K562 (cell line): ENCODE measurements around the gene EHBP1L1. TPM values are rescaled to one million over a fixed set of nuclear protein-coding genes. Genes with fewer than 3 reads are reported as not detected.

ENCODE experiments used
- C11orf30 ChIP-seq: fragments of 450-650 bp; IDR thresholded peaks from 2 replicates; pipeline ENCODE4 v1.6.1; 2016; ENCODE audit warnings: low read depth, mild to moderate bottlenecking
- MED1 ChIP-seq: sonication (generic); formaldehyde crosslinking; IDR thresholded peaks from 2 replicates; pipeline ENCODE4 v1.8.1; 2023; ENCODE audit warnings: missing genetic modification reagents, borderline replicate concordance
- MEF2A ChIP-seq: IDR thresholded peaks from 2 replicates; pipeline ENCODE4 v1.6.1; 2011; ENCODE audit warnings: low read depth, mild to moderate bottlenecking, low read length, moderate library complexity; ENCODE audit not compliant: control insufficient read depth
- MTA2 ChIP-seq: fragments of 450-650 bp; IDR thresholded peaks from 2 replicates; pipeline ENCODE4 v1.6.1; 2016; ENCODE audit warnings: low read depth
- NFE2L1 ChIP-seq: fragments of 450-650 bp; IDR thresholded peaks from 2 replicates; pipeline ENCODE4 v1.6.1; 2016; ENCODE audit warnings: missing genetic modification characterization, low read depth, mild to moderate bottlenecking, missing compliant biosample characterization, moderate library complexity, borderline replicate concordance
- RREB1 ChIP-seq: fragments of 250-450 bp; sonication (Bioruptor Pico); IDR thresholded peaks from 2 replicates; pipeline ENCODE4 v1.4.0; 2020
- SIN3A ChIP-seq, 2 experiments: fragments of 150-350 bp in 1 of 2; IDR thresholded peaks; 2 replicates each; pipeline ENCODE4 v1.6.1; 2011 to 2016; ENCODE audit warnings: borderline replicate concordance in 2 of 2, low read depth in 2 of 2, low read length in 2 of 2, mild to moderate bottlenecking in 2 of 2, moderate library complexity in 2 of 2; ENCODE audit not compliant: control insufficient read depth in 1 of 2
- STAT5A ChIP-seq: IDR thresholded peaks from 2 replicates; pipeline ENCODE4 v1.6.1; 2012; ENCODE audit warnings: low read length, inconsistent platforms, borderline replicate concordance
- ZEB2 ChIP-seq: fragments of 450-650 bp; IDR thresholded peaks from 2 replicates; pipeline ENCODE4 v1.6.1; 2016
- ZNF175 ChIP-seq: fragments of 200-800 bp; sonication (Bioruptor generic); IDR thresholded peaks from 2 replicates; pipeline ENCODE4 v1.6.1; 2016; ENCODE audit warnings: low read depth, mild to moderate bottlenecking, missing genetic modification characterization, missing compliant biosample characterization
- ZNF23 ChIP-seq: fragments of 250-450 bp; sonication (Bioruptor Pico); IDR thresholded peaks from 2 replicates; pipeline ENCODE4 v1.4.0; 2020; ENCODE audit warnings: mild to moderate bottlenecking
- ZNF316 ChIP-seq: fragments of 450-650 bp; IDR thresholded peaks from 2 replicates; pipeline ENCODE4 v1.6.1; 2016
- ZNF431 ChIP-seq: sonication (generic); formaldehyde crosslinking; IDR thresholded peaks from 2 replicates; pipeline ENCODE4 v1.8.0; 2022; ENCODE audit warnings: mild to moderate bottlenecking, missing genetic modification reagents
- ZNF444 ChIP-seq: fragments of 250-450 bp; sonication (Bioruptor Pico); IDR thresholded peaks from 2 replicates; pipeline ENCODE4 v1.4.0; 2020; ENCODE audit warnings: mild to moderate bottlenecking, moderate library complexity
- ZNF668 ChIP-seq: fragments of 250-450 bp; sonication (Bioruptor Pico); IDR thresholded peaks from 2 replicates; pipeline ENCODE4 v1.8.0; 2022; ENCODE audit warnings: mild to moderate bottlenecking, inconsistent platforms
- polyA plus RNA-seq, 8 experiments: library from polyadenylated mRNA; depleted of rRNA in 4 of 8; stranded (reverse) in 5 of 8; unstranded in 3 of 8; fragments of >200 nt; fragmentation: Nextera tagmentation in 2 of 8; fragmentation: Illumina TruSeq in 1 of 8; extraction: Ambion mirVana in 2 of 8; extraction: Trizol in 1 of 8; gene quantifications; 2 replicates each; pipeline versions ENCODE4 v1.2.1 to v1.2.3, GENCODE V29; 2011 to 2014; ENCODE audit warnings: inconsistent platforms in 1 of 8, missing spikeins in 1 of 8
- total RNA-seq, 7 experiments: library from RNA; depleted of rRNA in 6 of 7; stranded (reverse); fragments of >200 nt in 6 of 7; fragmentation: Illumina TruSeq in 2 of 7; extraction: Trizol in 2 of 7; gene quantifications; 2 replicates each; pipeline versions ENCODE4 v1.2.1 to v1.2.3, GENCODE V29; 2011 to 2021; ENCODE audit warnings: low replicate concordance in 1 of 7
- TF ChIP-seq, protein P1 (sequence below): fragments of 450-650 bp; IDR thresholded peaks from 2 replicates; pipeline ENCODE4 v1.7.0; 2016; ENCODE audit warnings: borderline replicate concordance
- TF ChIP-seq, protein P2 (sequence below): fragments of 450-650 bp; IDR thresholded peaks from 2 replicates; pipeline ENCODE4 v1.6.1; 2018; ENCODE audit not compliant: partially characterized antibody

EHBP1L1 gene
- total and polyA plus RNA-seq, 9 of the 15 experiments (the other 6 are each of a cell fraction or from before 2014, with no cell fraction given): 0.03 to 87.1 (median 26.3) TPM

DNA sequence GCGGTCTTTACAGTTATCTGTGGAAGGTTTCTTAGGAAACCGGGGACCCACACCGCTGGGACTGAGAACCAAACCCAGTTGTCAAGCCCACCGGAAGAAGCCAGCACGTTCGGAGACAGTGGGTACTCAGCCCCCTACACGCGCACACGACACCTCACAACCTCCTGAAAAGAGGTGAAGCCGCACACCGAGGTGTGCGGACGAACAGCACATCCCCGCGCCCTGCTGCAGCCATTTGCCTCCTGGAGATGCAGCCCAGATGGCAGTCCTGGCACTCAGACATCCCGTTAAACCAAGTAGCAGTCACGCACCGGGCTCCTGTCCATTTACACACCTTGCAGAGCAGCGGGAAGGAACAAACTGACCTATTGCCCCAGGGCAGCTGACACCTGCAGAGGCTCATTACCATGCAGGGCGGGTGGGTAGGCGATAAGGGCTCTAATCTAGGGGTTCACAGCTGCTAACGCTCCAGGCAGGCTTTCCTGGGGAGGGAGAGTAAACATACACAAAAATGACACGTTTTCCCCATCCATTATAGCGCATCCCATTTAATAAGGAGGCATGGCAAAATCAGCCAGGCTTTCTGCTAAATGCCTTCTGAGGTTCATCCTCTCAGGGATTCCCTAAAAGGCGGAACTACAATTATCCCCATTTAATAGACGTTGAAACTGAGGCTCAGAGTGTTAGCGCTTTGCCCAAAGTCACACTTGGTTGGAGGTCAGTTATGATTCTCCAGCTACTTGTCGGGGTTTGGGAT lies 864 bp upstream of the EHBP1L1 start (continued):
- TF ChIP-seq, protein P1, sequence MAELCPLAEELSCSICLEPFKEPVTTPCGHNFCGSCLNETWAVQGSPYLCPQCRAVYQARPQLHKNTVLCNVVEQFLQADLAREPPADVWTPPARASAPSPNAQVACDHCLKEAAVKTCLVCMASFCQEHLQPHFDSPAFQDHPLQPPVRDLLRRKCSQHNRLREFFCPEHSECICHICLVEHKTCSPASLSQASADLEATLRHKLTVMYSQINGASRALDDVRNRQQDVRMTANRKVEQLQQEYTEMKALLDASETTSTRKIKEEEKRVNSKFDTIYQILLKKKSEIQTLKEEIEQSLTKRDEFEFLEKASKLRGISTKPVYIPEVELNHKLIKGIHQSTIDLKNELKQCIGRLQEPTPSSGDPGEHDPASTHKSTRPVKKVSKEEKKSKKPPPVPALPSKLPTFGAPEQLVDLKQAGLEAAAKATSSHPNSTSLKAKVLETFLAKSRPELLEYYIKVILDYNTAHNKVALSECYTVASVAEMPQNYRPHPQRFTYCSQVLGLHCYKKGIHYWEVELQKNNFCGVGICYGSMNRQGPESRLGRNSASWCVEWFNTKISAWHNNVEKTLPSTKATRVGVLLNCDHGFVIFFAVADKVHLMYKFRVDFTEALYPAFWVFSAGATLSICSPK: no peak
- TF ChIP-seq ZEB2 (peak; percentile 90), ZNF431 (no peak; the same call in 1 of the 2 replicates), ZNF23 (no peak), ZNF444 (no peak), ZNF175 (CRISPR knock-in tag) (peak; percentile 88), MED1 (CRISPR knock-in tag) (no peak), ZNF316 (no peak), C11orf30 (no peak), MTA2 (peak; percentile 87), NFE2L1 (tag) (no peak), SIN3A (IDR thresholded peaks at IDR 0.05; ENCODE audit: borderline replicate concordance in 2 of 2, control insufficient read depth in 1 of 2, low read depth in 2 of 2, low read length in 2 of 2) (peak in 1 of 2 experiments; percentile 82; a peak in 1 of 4 replicates), RREB1 (CRISPR knock-in tag) (no peak), ZNF668 (0 out of 2 replicates have a peak, but pooled peaks have one; percentile 47), MEF2A (no peak), STAT5A (peak; percentile 83)
- TF ChIP-seq, protein P2, sequence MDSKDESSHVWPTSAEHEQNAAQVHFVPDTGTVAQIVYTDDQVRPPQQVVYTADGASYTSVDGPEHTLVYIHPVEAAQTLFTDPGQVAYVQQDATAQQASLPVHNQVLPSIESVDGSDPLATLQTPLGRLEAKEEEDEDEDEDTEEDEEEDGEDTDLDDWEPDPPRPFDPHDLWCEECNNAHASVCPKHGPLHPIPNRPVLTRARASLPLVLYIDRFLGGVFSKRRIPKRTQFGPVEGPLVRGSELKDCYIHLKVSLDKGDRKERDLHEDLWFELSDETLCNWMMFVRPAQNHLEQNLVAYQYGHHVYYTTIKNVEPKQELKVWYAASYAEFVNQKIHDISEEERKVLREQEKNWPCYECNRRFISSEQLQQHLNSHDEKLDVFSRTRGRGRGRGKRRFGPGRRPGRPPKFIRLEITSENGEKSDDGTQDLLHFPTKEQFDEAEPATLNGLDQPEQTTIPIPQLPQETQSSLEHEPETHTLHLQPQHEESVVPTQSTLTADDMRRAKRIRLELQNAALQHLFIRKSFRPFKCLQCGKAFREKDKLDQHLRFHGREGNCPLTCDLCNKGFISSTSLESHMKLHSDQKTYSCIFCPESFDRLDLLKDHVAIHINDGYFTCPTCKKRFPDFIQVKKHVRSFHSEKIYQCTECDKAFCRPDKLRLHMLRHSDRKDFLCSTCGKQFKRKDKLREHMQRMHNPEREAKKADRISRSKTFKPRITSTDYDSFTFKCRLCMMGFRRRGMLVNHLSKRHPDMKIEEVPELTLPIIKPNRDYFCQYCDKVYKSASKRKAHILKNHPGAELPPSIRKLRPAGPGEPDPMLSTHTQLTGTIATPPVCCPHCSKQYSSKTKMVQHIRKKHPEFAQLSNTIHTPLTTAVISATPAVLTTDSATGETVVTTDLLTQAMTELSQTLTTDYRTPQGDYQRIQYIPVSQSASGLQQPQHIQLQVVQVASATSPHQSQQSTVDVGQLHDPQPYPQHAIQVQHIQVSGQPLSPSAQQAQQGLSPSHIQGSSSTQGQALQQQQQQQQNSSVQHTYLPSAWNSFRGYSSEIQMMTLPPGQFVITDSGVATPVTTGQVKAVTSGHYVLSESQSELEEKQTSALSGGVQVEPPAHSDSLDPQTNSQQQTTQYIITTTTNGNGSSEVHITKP: no peak
